Retinal pigment epithelial cell (primary cell): ENCODE measurements around the gene PRPH.

Source experiments
- DNase-seq: peaks from one replicate; pipeline ENCODE4 v3.0.0-alpha.2; 2010; ENCODE audit warnings: low read depth
- H3K4me3 ChIP-seq: 2 replicates; pipeline ENCODE4 v1.5.1; 2011; ENCODE audit warnings: mild to moderate bottlenecking, low read length, control low read depth, moderate library complexity
- TF ChIP-seq, protein P1 (sequence below): conservative IDR thresholded peaks from 2 replicates; pipeline ENCODE4 v1.5.1; 2011; ENCODE audit warnings: low read depth, low read length, control low read depth, inconsistent platforms

PRPH gene

DNA sequence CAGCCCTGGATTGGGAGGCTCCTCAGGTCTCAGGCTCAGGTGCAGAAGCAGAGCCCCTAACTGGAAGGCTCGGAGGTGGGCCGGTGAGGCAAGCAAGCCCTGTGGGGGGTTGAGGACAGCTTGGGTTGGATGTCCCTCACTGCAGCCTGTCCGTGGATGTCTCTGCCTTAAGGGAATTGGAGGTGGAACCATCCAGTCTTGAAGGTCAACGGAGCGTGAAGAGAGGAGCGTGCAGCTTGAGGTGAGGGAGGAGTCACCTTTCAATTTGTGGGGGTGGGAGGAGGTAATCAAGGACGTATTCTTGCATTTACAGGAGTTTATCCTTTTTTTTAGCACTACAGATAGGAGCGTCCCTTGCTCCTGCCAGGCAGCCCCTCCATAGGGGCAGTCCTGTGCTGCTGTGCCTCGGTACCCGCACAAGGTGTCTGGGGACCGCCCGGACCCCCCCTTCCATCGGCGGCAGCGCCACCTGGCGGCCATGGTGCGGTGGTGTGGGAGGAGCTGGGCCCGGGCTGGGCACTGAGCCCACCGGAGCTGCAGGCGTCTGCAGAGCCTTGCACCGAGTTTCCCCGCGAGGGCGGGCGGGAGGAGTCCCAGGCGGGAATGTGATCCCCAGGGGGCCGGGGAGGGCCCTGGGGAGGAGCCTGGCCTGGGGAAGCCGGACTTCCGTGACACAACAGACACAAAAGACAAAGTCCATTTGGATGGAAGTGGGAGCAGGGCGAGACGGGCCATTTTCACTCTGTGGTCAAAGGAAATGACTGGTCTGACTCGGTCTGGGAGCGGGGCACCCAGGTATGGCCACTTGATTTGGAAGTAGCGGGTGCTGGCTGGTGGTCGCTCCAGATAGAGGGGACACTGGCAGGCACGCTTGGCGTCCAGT, 52.6 kb downstream of the PRPH start:
- peak overlapping the region; percentile 44 for H3K4me3 ChIP-seq
- peak; percentile 63 for DNase-seq
- TF ChIP-seq, protein P1, sequence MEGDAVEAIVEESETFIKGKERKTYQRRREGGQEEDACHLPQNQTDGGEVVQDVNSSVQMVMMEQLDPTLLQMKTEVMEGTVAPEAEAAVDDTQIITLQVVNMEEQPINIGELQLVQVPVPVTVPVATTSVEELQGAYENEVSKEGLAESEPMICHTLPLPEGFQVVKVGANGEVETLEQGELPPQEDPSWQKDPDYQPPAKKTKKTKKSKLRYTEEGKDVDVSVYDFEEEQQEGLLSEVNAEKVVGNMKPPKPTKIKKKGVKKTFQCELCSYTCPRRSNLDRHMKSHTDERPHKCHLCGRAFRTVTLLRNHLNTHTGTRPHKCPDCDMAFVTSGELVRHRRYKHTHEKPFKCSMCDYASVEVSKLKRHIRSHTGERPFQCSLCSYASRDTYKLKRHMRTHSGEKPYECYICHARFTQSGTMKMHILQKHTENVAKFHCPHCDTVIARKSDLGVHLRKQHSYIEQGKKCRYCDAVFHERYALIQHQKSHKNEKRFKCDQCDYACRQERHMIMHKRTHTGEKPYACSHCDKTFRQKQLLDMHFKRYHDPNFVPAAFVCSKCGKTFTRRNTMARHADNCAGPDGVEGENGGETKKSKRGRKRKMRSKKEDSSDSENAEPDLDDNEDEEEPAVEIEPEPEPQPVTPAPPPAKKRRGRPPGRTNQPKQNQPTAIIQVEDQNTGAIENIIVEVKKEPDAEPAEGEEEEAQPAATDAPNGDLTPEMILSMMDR, result peak; percentile 83
